Suprapubic skin (tissue), 3 donors: ENCODE measurements around the gene GNB1.
"Not testable (repeated sequence)": the region's sequence is repeated elsewhere in the genome, so short reads cannot be mapped to it uniquely, and the experiment has no call there.

Source experiments
- CTCF ChIP-seq, 2 donors: fragments of 200-600 bp in 1 of 2; fragments of 450-650 bp in 1 of 2; sonication (generic) in 1 of 2; IDR thresholded peaks; one replicate each; pipeline ENCODE4 v1.5.1; 2016 to 2019; ENCODE audit warnings: antibody characterized with exemption in 2 of 2, mild to moderate bottlenecking in 1 of 2, moderate library complexity in 1 of 2
- POLR2AphosphoS5 ChIP-seq, 3 donors: sonication (generic); formaldehyde crosslinking; IDR thresholded peaks; one replicate each; pipeline ENCODE4 v1.6.1; 2017; ENCODE audit warnings: antibody characterized with exemption in 3 of 3

GRCh38 chr1:1861761-1862310, 29.1 kb downstream of the GNB1 start:
- not testable (repeated sequence) for TF ChIP-seq POLR2AphosphoS5, CTCF (IDR thresholded peaks at IDR 0.05)
